SKM-1 treated with dmso at 0.1 percent for 144 hours (cell line): ENCODE measurements around the gene SMARCA1.

ENCODE experiments used
- DNase-seq: peaks from one replicate; lab custom pipeline; 2025; ENCODE audit not compliant: unreplicated experiment; lab: John Stamatoyannopoulos, UW

The SMARCA1 gene

GRCh38 chrX:129529685-129530281 lies 6.5 kb upstream of the SMARCA1 start:
- no peak for DNase-seq

GRCh38 chrX:129525896-129526295 lies 2.6 kb upstream of the SMARCA1 start:
- DNase-seq, result no peak

GRCh38 chrX:129525162-129525561 lies 1.9 kb upstream of the SMARCA1 start:
- no peak for DNase-seq

GRCh38 chrX:129524250-129524850 lies 1.1 kb upstream of the SMARCA1 start:
- no peak for DNase-seq

GRCh38 chrX:129522184-129523078 lies 859 bp downstream of the SMARCA1 start:
- DNase-seq, result no peak

- DNase-seq, result no peak
Observed at GRCh38 chrX:129520151-129520550, 3.1 kb downstream of the SMARCA1 start.

GRCh38 chrX:129516402-129516801 lies 6.9 kb downstream of the SMARCA1 start:
- no peak for DNase-seq

GRCh38 chrX:129512409-129512808 lies 10.9 kb downstream of the SMARCA1 start:
- DNase-seq, result no peak

- DNase-seq, result no peak
Observed at GRCh38 chrX:129511689-129512088, 11.6 kb downstream of the SMARCA1 start.

- no peak for DNase-seq
Observed at GRCh38 chrX:129510331-129510730, 13.0 kb downstream of the SMARCA1 start.

- no peak for DNase-seq
Observed at GRCh38 chrX:129497146-129497843, 26.0 kb downstream of the SMARCA1 start.

GRCh38 chrX:129496625-129497024 lies 26.7 kb downstream of the SMARCA1 start:
- no peak for DNase-seq

GRCh38 chrX:129495900-129496299 lies 27.4 kb downstream of the SMARCA1 start:
- no peak for DNase-seq

GRCh38 chrX:129494887-129495286 lies 28.4 kb downstream of the SMARCA1 start:
- DNase-seq, result no peak

- no peak for DNase-seq
Observed at GRCh38 chrX:129493643-129494042, 29.6 kb downstream of the SMARCA1 start.

- no peak for DNase-seq
Observed at GRCh38 chrX:129490330-129490729, 33.0 kb downstream of the SMARCA1 start.

GRCh38 chrX:129488359-129488758 lies 34.9 kb downstream of the SMARCA1 start:
- DNase-seq, result no peak

GRCh38 chrX:129480889-129481288 lies 42.4 kb downstream of the SMARCA1 start:
- no peak for DNase-seq

- no peak for DNase-seq
Observed at GRCh38 chrX:129478516-129478915, 44.8 kb downstream of the SMARCA1 start.

- DNase-seq, result no peak
Observed at GRCh38 chrX:129472116-129472515, 51.2 kb downstream of the SMARCA1 start.

GRCh38 chrX:129462707-129463106 lies 60.6 kb downstream of the SMARCA1 start:
- DNase-seq, result no peak
